H9 (cell line): ENCODE data around the gene HAGHL. TPM values are rescaled to one million over a fixed set of nuclear protein-coding genes. Genes with fewer than 3 reads are reported as not detected.

Source experiments
- DNase-seq: peaks from one replicate; pipeline ENCODE4 v3.0.0-alpha.2; 2017
- H2AFZ ChIP-seq: one replicate; pipeline ENCODE4 v1.6.1; 2013; ENCODE audit warnings: mild to moderate bottlenecking, low read length, control low read depth, moderate library complexity
- H2AK5ac ChIP-seq: 2 replicates; pipeline ENCODE4 v1.6.1; 2013; ENCODE audit warnings: low read length, control low read depth, mixed read lengths; ENCODE audit not compliant: insufficient read length
- H2BK120ac ChIP-seq: one replicate; pipeline ENCODE4 v1.6.1; 2013; ENCODE audit warnings: low read depth, mild to moderate bottlenecking, low read length, control low read depth, inconsistent platforms; ENCODE audit not compliant: poor library complexity, severe bottlenecking
- H2BK12ac ChIP-seq: 2 replicates; pipeline ENCODE4 v1.6.1; 2013; ENCODE audit warnings: low read length, control low read depth, mixed read lengths, low read depth; ENCODE audit not compliant: insufficient read length
- H2BK15ac ChIP-seq: 2 replicates; pipeline ENCODE4 v1.6.1; 2013; ENCODE audit warnings: low read depth, low read length, control low read depth
- H2BK20ac ChIP-seq: one replicate; pipeline ENCODE4 v1.6.1; 2013; ENCODE audit warnings: low read depth, mild to moderate bottlenecking, low read length, control low read depth, inconsistent platforms; ENCODE audit not compliant: poor library complexity, severe bottlenecking
- H2BK5ac ChIP-seq: 2 replicates; pipeline ENCODE4 v1.6.1; 2013; ENCODE audit warnings: low read length, control low read depth, mixed read lengths; ENCODE audit not compliant: insufficient read length
- H3K14ac ChIP-seq: 2 replicates; pipeline ENCODE4 v1.6.1; 2013; ENCODE audit warnings: low read length, control low read depth; ENCODE audit not compliant: insufficient read depth
- H3K18ac ChIP-seq: 2 replicates; pipeline ENCODE4 v1.6.1; 2013; ENCODE audit warnings: low read depth, mild to moderate bottlenecking, mixed read lengths, low read length, control low read depth; ENCODE audit not compliant: insufficient read length
- H3K23ac ChIP-seq: 2 replicates; pipeline ENCODE4 v1.6.1; 2013; ENCODE audit warnings: low read length, control low read depth, mixed read lengths, low read depth; ENCODE audit not compliant: insufficient read length
- H3K23me2 ChIP-seq: 2 replicates; pipeline ENCODE4 v1.6.1; 2013; ENCODE audit warnings: low read depth, mild to moderate bottlenecking, mixed read lengths, low read length, control low read depth; ENCODE audit not compliant: insufficient read length, poor library complexity, severe bottlenecking
- H3K27ac ChIP-seq: 2 replicates; pipeline ENCODE4 v1.5.1; 2013; ENCODE audit warnings: low read length, control low read depth, mixed read lengths, low read depth; ENCODE audit not compliant: insufficient read length
- H3K27me3 ChIP-seq: 2 replicates; pipeline ENCODE4 v1.6.1; 2013; ENCODE audit warnings: low read length, control low read depth, inconsistent platforms; ENCODE audit not compliant: insufficient read depth
- H3K4ac ChIP-seq: 2 replicates; pipeline ENCODE4 v1.6.1; 2013; ENCODE audit warnings: low read depth, mild to moderate bottlenecking, control low read depth, inconsistent platforms, low read length, moderate library complexity
- H3K4me1 ChIP-seq: 2 replicates; pipeline ENCODE4 v1.6.1; 2013; ENCODE audit warnings: low read length, control low read depth, inconsistent platforms; ENCODE audit not compliant: insufficient read depth
- H3K4me2 ChIP-seq: 2 replicates; pipeline ENCODE4 v1.6.1; 2013; ENCODE audit warnings: low read length, control low read depth, mixed read lengths; ENCODE audit not compliant: insufficient read length, insufficient read depth
- H3K56ac ChIP-seq: 2 replicates; pipeline ENCODE4 v1.6.1; 2013; ENCODE audit warnings: low read depth, mild to moderate bottlenecking, mixed read lengths, low read length, control low read depth; ENCODE audit not compliant: insufficient read length
- H3K79me1 ChIP-seq: 2 replicates; pipeline ENCODE4 v1.6.1; 2013; ENCODE audit warnings: low read depth, mild to moderate bottlenecking, moderate library complexity, low read length, control low read depth, inconsistent platforms; ENCODE audit not compliant: insufficient read depth, poor library complexity, severe bottlenecking
- H3K79me2 ChIP-seq: 2 replicates; pipeline ENCODE4 v1.6.1; 2013; ENCODE audit warnings: low read length, control low read depth, inconsistent platforms; ENCODE audit not compliant: insufficient read depth
- H3K9ac ChIP-seq: 2 replicates; pipeline ENCODE4 v1.6.1; 2013; ENCODE audit warnings: low read length, control low read depth, mixed read lengths; ENCODE audit not compliant: insufficient read length; ENCODE audit errors: extremely low read depth
- H3K9me3 ChIP-seq: one replicate; pipeline ENCODE4 v1.6.1; 2013; ENCODE audit warnings: low read depth, low read length, inconsistent platforms; ENCODE audit not compliant: control insufficient read depth
- H3T11ph ChIP-seq: one replicate; pipeline ENCODE4 v1.6.1; 2013; ENCODE audit warnings: mild to moderate bottlenecking, low read length, control low read depth, inconsistent platforms
- H4K20me1 ChIP-seq: one replicate; pipeline ENCODE4 v1.6.1; 2013; ENCODE audit not compliant: control insufficient read depth, insufficient read length, insufficient read depth
- H4K5ac ChIP-seq: 2 replicates; pipeline ENCODE4 v1.6.1; 2013; ENCODE audit warnings: low read depth, mild to moderate bottlenecking, mixed read lengths, low read length, control low read depth; ENCODE audit not compliant: insufficient read length
- H4K8ac ChIP-seq: replicated peaks from 2 replicates; pipeline ENCODE4 v1.6.1; 2013; ENCODE audit warnings: low read length, control low read depth, mixed read lengths, low read depth; ENCODE audit not compliant: insufficient read length
- H4K91ac ChIP-seq: 2 replicates; pipeline ENCODE4 v1.6.1; 2013; ENCODE audit warnings: low read depth, mild to moderate bottlenecking, moderate library complexity, mixed read lengths, low read length, control low read depth; ENCODE audit not compliant: insufficient read length
- H3K27ac Mint-ChIP-seq, 3 experiments: 2 replicates in 2 of 3; 3 replicates in 1 of 3; pipeline ENCODE4 v1.8.0; 2020 to 2021; ENCODE audit warnings: mixed read lengths in 3 of 3, mild to moderate bottlenecking in 1 of 3, moderate library complexity in 1 of 3
- H3K27me3 Mint-ChIP-seq: 2 replicates; pipeline ENCODE4 v1.8.0; 2021; ENCODE audit warnings: low read depth, mild to moderate bottlenecking, moderate library complexity, mixed read lengths
- H3K36me3 Mint-ChIP-seq, 3 experiments: 2 replicates in 2 of 3; 3 replicates in 1 of 3; pipeline ENCODE4 v1.8.0; 2020 to 2021; ENCODE audit warnings: low read depth in 3 of 3, mixed read lengths in 3 of 3; ENCODE audit not compliant: insufficient read depth in 1 of 3
- H3K4me1 Mint-ChIP-seq, 2 experiments: 2 replicates each; pipeline ENCODE4 v1.8.0; 2020; ENCODE audit warnings: mixed read lengths in 2 of 2
- H3K4me3 Mint-ChIP-seq, 2 experiments: 2 replicates in 1 of 2; 3 replicates in 1 of 2; pipeline ENCODE4 v1.8.0; 2020 to 2021; ENCODE audit warnings: mild to moderate bottlenecking in 2 of 2, mixed read lengths in 2 of 2, moderate library complexity in 1 of 2
- H3K9me3 Mint-ChIP-seq, 2 experiments: 2 replicates in 1 of 2; 3 replicates in 1 of 2; pipeline ENCODE4 v1.8.0; 2020; ENCODE audit warnings: mild to moderate bottlenecking in 2 of 2, mixed read lengths in 2 of 2, moderate library complexity in 1 of 2
- WGBS: extraction: QIAGEN DNeasy Blood & Tissue Kit; methylation state at CpG from one replicate; pipeline ENCODE4 v1.1.7; 2013; ENCODE audit warnings: missing lambda C conversion rate, low lambda C conversion rate, mixed read lengths; ENCODE audit not compliant: insufficient read length; ENCODE audit errors: extremely low coverage; 5-methylcytosine and 5-hydroxymethylcytosine counted together
- total RNA-seq: library from RNA; stranded (reverse); gene quantifications from 2 replicates; pipeline ENCODE4 v1.2.1, GENCODE V29; 2021
- TF ChIP-seq, protein P1 (sequence below): fragments of 200-600 bp; sonication (generic); conservative IDR thresholded peaks from 3 replicates; pipeline ENCODE4 v1.8.0; 2021; ENCODE audit warnings: antibody characterized with exemption, mild to moderate bottlenecking

The HAGHL gene
- total RNA-seq, 1 experiment from 2014 or later, result 25.2 TPM

DNA sequence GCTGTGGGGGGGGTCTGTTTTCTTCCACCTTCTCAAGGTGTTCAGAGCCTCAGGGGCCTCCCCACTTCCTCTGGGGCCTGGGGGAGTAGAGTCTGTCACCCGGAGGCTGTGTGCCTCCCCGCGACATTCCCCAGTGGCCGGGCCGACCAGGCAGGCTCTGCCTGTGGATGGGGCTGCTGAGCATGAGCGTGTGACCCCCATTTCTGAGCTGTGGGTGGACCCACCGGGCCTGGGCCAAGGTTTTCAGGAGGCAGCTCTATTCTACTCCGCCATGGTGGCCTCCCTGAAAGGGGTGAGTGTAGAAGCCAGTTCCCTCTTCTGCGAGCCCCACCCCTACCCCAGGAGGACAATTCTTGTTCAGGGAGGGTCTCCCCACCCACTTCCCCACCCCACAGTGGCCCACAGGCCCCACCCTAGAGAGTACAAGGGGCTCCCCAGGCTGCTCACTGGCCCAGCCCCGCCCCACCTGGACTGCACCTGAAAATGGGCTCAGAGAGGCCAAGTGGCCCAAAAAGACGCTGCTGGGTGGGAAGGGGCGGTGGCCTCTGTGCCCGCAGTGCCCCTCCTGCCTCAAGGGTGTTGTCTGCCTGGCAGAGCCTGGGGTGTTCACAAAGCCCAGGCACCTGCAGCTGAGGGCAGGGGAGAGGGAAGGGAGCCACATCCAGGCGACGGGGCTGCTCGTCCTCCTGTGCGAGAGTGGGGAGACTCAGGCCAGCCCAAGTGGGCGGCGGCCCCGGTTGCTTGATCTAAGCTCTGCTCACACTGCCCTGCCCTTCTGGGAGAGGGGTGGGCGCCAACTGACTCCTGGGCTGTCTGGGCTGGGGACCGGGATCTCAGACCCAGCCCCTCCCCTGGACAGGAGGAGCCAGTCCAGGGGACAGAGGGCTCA, 35.0 kb downstream of the HAGHL start:
- WGBS, result no CpG with 5 or more reads among the region's 22 CpGs
- no peak for DNase-seq
- H3K9me3 Mint-ChIP-seq, result no peaks in the 10 kb centered on the region

More for the DNA sequence above, 35.0 kb downstream of the HAGHL start:
- no peak overlapping the region for H4K8ac ChIP-seq
- Mint-ChIP-seq H3K36me3 (no peaks in the 10 kb centered on the region), H3K27ac (no peak overlapping the region), H3K4me1 (peaks cover 5 to 10% of the 10 kb centered on the region in 2 experiments), H3K4me3 (no peak overlapping the region), H3K27me3 (peaks cover 16% of the 10 kb centered on the region)
- H3K23ac ChIP-seq, result no peak overlapping the region
- H2BK5ac ChIP-seq, result no peak overlapping the region
- no peak overlapping the region for H3K18ac ChIP-seq
- H3K79me1 ChIP-seq, result no peaks in the 10 kb centered on the region
- no peak overlapping the region for H3K9ac ChIP-seq
- no peaks in the 10 kb centered on the region for H3K79me2 ChIP-seq
- H3K14ac ChIP-seq, result no peak overlapping the region
- no peaks in the 10 kb centered on the region for H4K20me1 ChIP-seq
- H3K27ac ChIP-seq, result no peak overlapping the region
- H3T11ph ChIP-seq, result no peak overlapping the region
- H2AFZ ChIP-seq, result no peak overlapping the region
- H3K27me3 ChIP-seq, result no peaks in the 10 kb centered on the region
- H2BK120ac ChIP-seq, result no peak overlapping the region
- H3K4ac ChIP-seq, result no peak overlapping the region
- no peaks in the 10 kb centered on the region for H3K9me3 ChIP-seq
- H2BK12ac ChIP-seq, result no peak overlapping the region
- no peak overlapping the region for H2BK20ac ChIP-seq
- no peak overlapping the region for H3K56ac ChIP-seq
- no peak overlapping the region for H2BK15ac ChIP-seq
- H3K4me2 ChIP-seq, result no peak overlapping the region
- no peaks in the 10 kb centered on the region for H3K4me1 ChIP-seq
- H4K91ac ChIP-seq, result no peak overlapping the region
- TF ChIP-seq, protein P1, sequence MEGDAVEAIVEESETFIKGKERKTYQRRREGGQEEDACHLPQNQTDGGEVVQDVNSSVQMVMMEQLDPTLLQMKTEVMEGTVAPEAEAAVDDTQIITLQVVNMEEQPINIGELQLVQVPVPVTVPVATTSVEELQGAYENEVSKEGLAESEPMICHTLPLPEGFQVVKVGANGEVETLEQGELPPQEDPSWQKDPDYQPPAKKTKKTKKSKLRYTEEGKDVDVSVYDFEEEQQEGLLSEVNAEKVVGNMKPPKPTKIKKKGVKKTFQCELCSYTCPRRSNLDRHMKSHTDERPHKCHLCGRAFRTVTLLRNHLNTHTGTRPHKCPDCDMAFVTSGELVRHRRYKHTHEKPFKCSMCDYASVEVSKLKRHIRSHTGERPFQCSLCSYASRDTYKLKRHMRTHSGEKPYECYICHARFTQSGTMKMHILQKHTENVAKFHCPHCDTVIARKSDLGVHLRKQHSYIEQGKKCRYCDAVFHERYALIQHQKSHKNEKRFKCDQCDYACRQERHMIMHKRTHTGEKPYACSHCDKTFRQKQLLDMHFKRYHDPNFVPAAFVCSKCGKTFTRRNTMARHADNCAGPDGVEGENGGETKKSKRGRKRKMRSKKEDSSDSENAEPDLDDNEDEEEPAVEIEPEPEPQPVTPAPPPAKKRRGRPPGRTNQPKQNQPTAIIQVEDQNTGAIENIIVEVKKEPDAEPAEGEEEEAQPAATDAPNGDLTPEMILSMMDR, result no peak
- H3K23me2 ChIP-seq, result no peaks in the 10 kb centered on the region
- no peak overlapping the region for H2AK5ac ChIP-seq
- H4K5ac ChIP-seq, result no peak overlapping the region
